ENCODE measurements around the gene TMEM176A.

The TMEM176A gene

GRCh38 chr7:150801242-150801945, 825 bp downstream of the TMEM176A start:
- Histone ChIP-seq H3K79me1 (replicated peaks; ENCODE audit: low read length, poor library complexity, severe bottlenecking) (no peaks in the 10 kb centered on the region), H3K27ac (ENCODE audit: low read length, poor library complexity, severe bottlenecking) (no peak overlapping the region), H4K91ac (ENCODE audit: low read length) (no peak overlapping the region), H3K4me3 (ENCODE audit: insufficient read depth in 1 of 2, low read depth in 1 of 2, low read length in 2 of 2) (no peak overlapping the region), H3K18ac (ENCODE audit: low read depth in 1 of 2, low read length in 2 of 2) (no peak overlapping the region), H3K9ac (ENCODE audit: low read length) (no peak overlapping the region), H2BK15ac (ENCODE audit: low read depth, poor library complexity, severe bottlenecking) (no peak overlapping the region), H3K27me3 (ENCODE audit: control insufficient read depth in 1 of 2, insufficient read depth in 1 of 2, low read length in 2 of 2) (peaks cover 16 to 54% of the 10 kb centered on the region in 2 experiments), H2AK5ac (ENCODE audit: low read length, severe bottlenecking) (no peak overlapping the region), H3K4ac (ENCODE audit: low read depth in 1 of 2, low read length in 2 of 2) (no peak overlapping the region), H2AFZ (ENCODE audit: low read depth, low read length) (no peak overlapping the region), H3K4me1 (ENCODE audit: control insufficient read depth, insufficient read depth, low read depth, low read length) (no peaks in the 10 kb centered on the region), H2BK120ac (ENCODE audit: low read depth, low read length) (no peak overlapping the region), H3K9me3 (ENCODE audit: control insufficient read depth, low read length) (peaks cover 8% of the 10 kb centered on the region), H3K36me3 (ENCODE audit: control insufficient read depth in 1 of 2, insufficient read depth in 2 of 2, low read depth in 1 of 2, low read length in 2 of 2) (no peaks in the 10 kb centered on the region), H3K14ac (ENCODE audit: low read length in 2 of 2) (no peak overlapping the region), H3K23ac (ENCODE audit: low read length in 2 of 2) (no peak overlapping the region), H2BK5ac (ENCODE audit: low read depth, low read length, poor library complexity, severe bottlenecking) (no peak overlapping the region), H4K8ac (ENCODE audit: low read length) (no peak overlapping the region), H3K4me2 (ENCODE audit: low read length, poor library complexity, severe bottlenecking) (no peak overlapping the region), H2BK12ac (ENCODE audit: low read length in 2 of 2) (no peak overlapping the region)
- DNase-seq, result no peak
- WGBS, result 32% methylated on average over 18 of the region's 26 CpGs

- Histone ChIP-seq H2BK15ac (ENCODE audit: low read depth, poor library complexity, severe bottlenecking) (no peak overlapping the region), H4K8ac (ENCODE audit: low read length) (no peak overlapping the region), H3K23ac (ENCODE audit: low read length in 2 of 2) (no peak overlapping the region), H3K4me1 (ENCODE audit: control insufficient read depth, insufficient read depth, low read depth, low read length) (no peaks in the 10 kb centered on the region), H3K27ac (ENCODE audit: low read length, poor library complexity, severe bottlenecking) (no peak overlapping the region), H2BK120ac (ENCODE audit: low read depth, low read length) (no peak overlapping the region), H3K4ac (ENCODE audit: low read depth in 1 of 2, low read length in 2 of 2) (no peak overlapping the region), H2AK5ac (ENCODE audit: low read length, severe bottlenecking) (no peak overlapping the region), H3K79me1 (replicated peaks; ENCODE audit: low read length, poor library complexity, severe bottlenecking) (no peaks in the 10 kb centered on the region), H3K27me3 (ENCODE audit: control insufficient read depth in 1 of 2, insufficient read depth in 1 of 2, low read length in 2 of 2) (peaks cover 16 to 54% of the 10 kb centered on the region in 2 experiments), H2BK12ac (ENCODE audit: low read length in 2 of 2) (no peak overlapping the region), H2BK5ac (ENCODE audit: low read depth, low read length, poor library complexity, severe bottlenecking) (no peak overlapping the region), H3K14ac (ENCODE audit: low read length in 2 of 2) (no peak overlapping the region), H3K9me3 (ENCODE audit: control insufficient read depth, low read length) (peaks cover 13% of the 10 kb centered on the region), H3K4me3 (ENCODE audit: insufficient read depth in 1 of 2, low read depth in 1 of 2, low read length in 2 of 2) (no peak overlapping the region), H3K4me2 (ENCODE audit: low read length, poor library complexity, severe bottlenecking) (no peak overlapping the region), H2AFZ (ENCODE audit: low read depth, low read length) (no peak overlapping the region), H3K36me3 (ENCODE audit: control insufficient read depth in 1 of 2, insufficient read depth in 2 of 2, low read depth in 1 of 2, low read length in 2 of 2) (no peaks in the 10 kb centered on the region), H3K9ac (ENCODE audit: low read length) (no peak overlapping the region), H3K18ac (ENCODE audit: low read depth in 1 of 2, low read length in 2 of 2) (no peak overlapping the region), H4K91ac (ENCODE audit: low read length) (no peak overlapping the region)
- 71% methylated on average over 12 of the region's 12 CpGs for WGBS
- no peak for DNase-seq
Measured at GRCh38 chr7:150801946-150802771, 1.6 kb downstream of the TMEM176A start.

- Histone ChIP-seq H3K14ac (ENCODE audit: low read length in 2 of 2) (no peak overlapping the region), H2BK15ac (ENCODE audit: low read depth, poor library complexity, severe bottlenecking) (no peak overlapping the region), H3K18ac (ENCODE audit: low read depth in 1 of 2, low read length in 2 of 2) (no peak overlapping the region), H4K91ac (ENCODE audit: low read length) (no peak overlapping the region), H2AK5ac (ENCODE audit: low read length, severe bottlenecking) (no peak overlapping the region), H2AFZ (ENCODE audit: low read depth, low read length) (no peak overlapping the region), H3K4me2 (ENCODE audit: low read length, poor library complexity, severe bottlenecking) (no peak overlapping the region), H2BK5ac (ENCODE audit: low read depth, low read length, poor library complexity, severe bottlenecking) (no peak overlapping the region), H3K9ac (ENCODE audit: low read length) (no peak overlapping the region), H3K4ac (ENCODE audit: low read depth in 1 of 2, low read length in 2 of 2) (no peak overlapping the region), H3K23ac (ENCODE audit: low read length in 2 of 2) (no peak overlapping the region), H3K4me1 (ENCODE audit: control insufficient read depth, insufficient read depth, low read depth, low read length) (no peaks in the 10 kb centered on the region), H2BK120ac (ENCODE audit: low read depth, low read length) (no peak overlapping the region), H3K27me3 (ENCODE audit: control insufficient read depth in 1 of 2, insufficient read depth in 1 of 2, low read length in 2 of 2) (peaks cover 16 to 50% of the 10 kb centered on the region in 2 experiments), H3K36me3 (ENCODE audit: control insufficient read depth in 1 of 2, insufficient read depth in 2 of 2, low read depth in 1 of 2, low read length in 2 of 2) (no peaks in the 10 kb centered on the region), H3K9me3 (ENCODE audit: control insufficient read depth, low read length) (peaks cover 13% of the 10 kb centered on the region), H3K27ac (ENCODE audit: low read length, poor library complexity, severe bottlenecking) (no peak overlapping the region), H4K8ac (ENCODE audit: low read length) (no peak overlapping the region), H3K4me3 (ENCODE audit: insufficient read depth in 1 of 2, low read depth in 1 of 2, low read length in 2 of 2) (no peak overlapping the region), H2BK12ac (ENCODE audit: low read length in 2 of 2) (no peak overlapping the region), H3K79me1 (replicated peaks; ENCODE audit: low read length, poor library complexity, severe bottlenecking) (no peaks in the 10 kb centered on the region)
- no peak for DNase-seq
- 67% methylated on average over 8 of the region's 10 CpGs for WGBS
Measured at GRCh38 chr7:150803161-150803860, 2.7 kb downstream of the TMEM176A start.

GRCh38 chr7:150804802-150805201, 4.2 kb downstream of the TMEM176A start:
- Histone ChIP-seq H2AK5ac (ENCODE audit: low read length, severe bottlenecking) (no peak overlapping the region), H3K4me2 (ENCODE audit: low read length, poor library complexity, severe bottlenecking) (no peak overlapping the region), H3K4ac (ENCODE audit: low read depth in 1 of 2, low read length in 2 of 2) (no peak overlapping the region), H3K27ac (ENCODE audit: low read length, poor library complexity, severe bottlenecking) (no peak overlapping the region), H3K27me3 (ENCODE audit: control insufficient read depth in 1 of 2, insufficient read depth in 1 of 2, low read length in 2 of 2) (peaks cover 10 to 36% of the 10 kb centered on the region in 2 experiments), H3K36me3 (ENCODE audit: control insufficient read depth in 1 of 2, insufficient read depth in 2 of 2, low read depth in 1 of 2, low read length in 2 of 2) (no peaks in the 10 kb centered on the region), H4K8ac (ENCODE audit: low read length) (no peak overlapping the region), H3K18ac (ENCODE audit: low read depth in 1 of 2, low read length in 2 of 2) (no peak overlapping the region), H3K9ac (ENCODE audit: low read length) (no peak overlapping the region), H2BK15ac (ENCODE audit: low read depth, poor library complexity, severe bottlenecking) (no peak overlapping the region), H3K9me3 (ENCODE audit: control insufficient read depth, low read length) (peaks cover 13% of the 10 kb centered on the region), H3K4me3 (ENCODE audit: insufficient read depth in 1 of 2, low read depth in 1 of 2, low read length in 2 of 2) (no peak overlapping the region), H3K4me1 (ENCODE audit: control insufficient read depth, insufficient read depth, low read depth, low read length) (no peaks in the 10 kb centered on the region), H4K91ac (ENCODE audit: low read length) (no peak overlapping the region), H3K14ac (ENCODE audit: low read length in 2 of 2) (no peak overlapping the region), H3K23ac (ENCODE audit: low read length in 2 of 2) (no peak overlapping the region), H2AFZ (ENCODE audit: low read depth, low read length) (no peak overlapping the region), H2BK5ac (ENCODE audit: low read depth, low read length, poor library complexity, severe bottlenecking) (no peak overlapping the region), H2BK120ac (ENCODE audit: low read depth, low read length) (no peak overlapping the region), H2BK12ac (ENCODE audit: low read length in 2 of 2) (no peak overlapping the region), H3K79me1 (replicated peaks; ENCODE audit: low read length, poor library complexity, severe bottlenecking) (no peaks in the 10 kb centered on the region)
- no peak for DNase-seq
- WGBS, result 77% methylated on average over 4 of the region's 5 CpGs

Data from mesenchymal stem cell (in vitro differentiated cells and primary cell).